ENCODE results near the gene TWNK.

The TWNK gene

GRCh38 chr10:100988166-100988565 is 823 bp downstream of the TWNK start:
- Histone ChIP-seq H3K9me2 (replicated peaks; ENCODE audit: insufficient read depth, low read length) (no peaks in the 10 kb centered on the region), H3K4me1 (ENCODE audit: low read length) (peaks cover 21% of the 10 kb centered on the region), H3K4me3 (ENCODE audit: low read length) (peak overlapping the region; percentile 100), H3K9me3 (replicated peaks; ENCODE audit: insufficient read depth, low read length) (no peaks in the 10 kb centered on the region), H3K27ac (ENCODE audit: low read length) (no peak overlapping the region), H3K9ac (ENCODE audit: low read length) (peak overlapping the region; percentile 83), H3K36me3 (replicated peaks; ENCODE audit: insufficient read depth, low read length) (peaks cover 8% of the 10 kb centered on the region; the same call in 1 of the 2 replicates), H3K27me3 (replicated peaks; ENCODE audit: insufficient read depth, low read length) (no peaks in the 10 kb centered on the region), H3K4me2 (ENCODE audit: low read depth, low read length) (peak overlapping the region; percentile 99), H3F3A (ENCODE audit: insufficient read depth, low read length) (0 out of 2 replicates have a peak, but pooled peaks cover 4% of the 10 kb centered on the region), H3K79me2 (ENCODE audit: low read length) (peaks cover 58% of the 10 kb centered on the region), H2AFZ (ENCODE audit: low read length) (no peak overlapping the region), H4K20me1 (ENCODE audit: insufficient read depth, low read length) (no peaks in the 10 kb centered on the region)
- TF ChIP-seq CTCF (IDR thresholded peaks at IDR 0.05; ENCODE audit: low read length) (no peak), EZH2 (optimal IDR thresholded peaks at IDR 0.05; ENCODE audit: low read depth, low read length) (no peak), EZH2phosphoT487 (IDR thresholded peaks at IDR 0.05; ENCODE audit: low read length) (no peak)
- DNase-seq, result peak; percentile 2

GRCh38 chr10:100989088-100989487 is 1.7 kb downstream of the TWNK start:
- Histone ChIP-seq H3K4me3 (ENCODE audit: low read length) (no peak overlapping the region), H3K27ac (ENCODE audit: low read length) (no peak overlapping the region), H3K4me1 (ENCODE audit: low read length) (peaks cover 21% of the 10 kb centered on the region), H3K9me3 (replicated peaks; ENCODE audit: insufficient read depth, low read length) (no peaks in the 10 kb centered on the region), H3K9me2 (replicated peaks; ENCODE audit: insufficient read depth, low read length) (no peaks in the 10 kb centered on the region), H3K36me3 (replicated peaks; ENCODE audit: insufficient read depth, low read length) (peaks cover 8% of the 10 kb centered on the region; the same call in 1 of the 2 replicates), H3K79me2 (ENCODE audit: low read length) (peaks cover 58% of the 10 kb centered on the region), H3K4me2 (ENCODE audit: low read depth, low read length) (peak overlapping the region; percentile 99; the same call in 1 of the 2 replicates), H4K20me1 (ENCODE audit: insufficient read depth, low read length) (no peaks in the 10 kb centered on the region), H2AFZ (ENCODE audit: low read length) (no peak overlapping the region), H3F3A (ENCODE audit: insufficient read depth, low read length) (peaks cover 11% of the 10 kb centered on the region; the same call in 1 of the 2 replicates), H3K27me3 (replicated peaks; ENCODE audit: insufficient read depth, low read length) (no peaks in the 10 kb centered on the region), H3K9ac (ENCODE audit: low read length) (no peak overlapping the region)
- DNase-seq, result peak; percentile 0
- no peak for TF ChIP-seq CTCF (IDR thresholded peaks at IDR 0.05; ENCODE audit: low read length)
- TF ChIP-seq EZH2 (optimal IDR thresholded peaks at IDR 0.05; ENCODE audit: low read depth, low read length), result no peak
- no peak for TF ChIP-seq EZH2phosphoT487 (IDR thresholded peaks at IDR 0.05; ENCODE audit: low read length)

- Histone ChIP-seq H3K4me1 (ENCODE audit: low read length) (peaks cover 16% of the 10 kb centered on the region), H3K9me2 (replicated peaks; ENCODE audit: insufficient read depth, low read length) (no peaks in the 10 kb centered on the region), H3K36me3 (replicated peaks; ENCODE audit: insufficient read depth, low read length) (peaks cover 8% of the 10 kb centered on the region; the same call in 1 of the 2 replicates), H3K79me2 (ENCODE audit: low read length) (peaks cover 23% of the 10 kb centered on the region), H4K20me1 (ENCODE audit: insufficient read depth, low read length) (no peaks in the 10 kb centered on the region), H3K27me3 (replicated peaks; ENCODE audit: insufficient read depth, low read length) (no peaks in the 10 kb centered on the region), H3K4me2 (ENCODE audit: low read depth, low read length) (no peak overlapping the region), H3K27ac (ENCODE audit: low read length) (no peak overlapping the region), H3K9ac (ENCODE audit: low read length) (no peak overlapping the region), H3K9me3 (replicated peaks; ENCODE audit: insufficient read depth, low read length) (no peaks in the 10 kb centered on the region), H2AFZ (ENCODE audit: low read length) (no peak overlapping the region), H3F3A (ENCODE audit: insufficient read depth, low read length) (peaks cover 36% of the 10 kb centered on the region), H3K4me3 (ENCODE audit: low read length) (no peak overlapping the region)
- TF ChIP-seq EZH2phosphoT487 (IDR thresholded peaks at IDR 0.05; ENCODE audit: low read length) (no peak), EZH2 (optimal IDR thresholded peaks at IDR 0.05; ENCODE audit: low read depth, low read length) (no peak), CTCF (IDR thresholded peaks at IDR 0.05; ENCODE audit: low read length) (peak; percentile 40)
- DNase-seq, result peak; percentile 5
Observed at GRCh38 chr10:100993986-100994708, 6.8 kb downstream of the TWNK start.

All from MM.1S (cell line).